GM12801 (cell line): ENCODE results near the gene RNF43.

Experiments used
- TF ChIP-seq, protein P1 (sequence below): IDR thresholded peaks from one replicate; pipeline ENCODE4 v1.5.1; 2011; ENCODE audit warnings: control low read depth; ENCODE audit not compliant: insufficient read length; ENCODE audit errors: extremely low read depth

Gene RNF43

DNA sequence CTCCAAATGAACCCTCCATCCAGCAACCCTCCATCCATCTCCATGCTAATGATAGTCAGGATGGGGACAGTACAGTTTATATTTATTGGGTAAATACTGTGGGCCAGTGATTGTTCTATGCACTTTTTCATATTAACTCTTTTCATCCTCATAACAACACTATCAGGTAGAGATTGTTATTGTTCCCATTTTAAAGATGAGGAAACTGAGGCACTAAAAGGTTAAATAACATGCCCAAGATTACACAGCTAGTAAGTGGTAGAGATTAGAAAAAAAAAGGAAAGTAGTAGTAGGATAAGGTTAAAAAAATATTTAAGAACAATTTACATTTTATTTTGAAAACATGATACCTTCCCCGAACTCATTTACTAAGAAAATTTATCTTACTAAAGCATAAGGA is 43.4 kb downstream of the RNF43 start:
- TF ChIP-seq, protein P1, sequence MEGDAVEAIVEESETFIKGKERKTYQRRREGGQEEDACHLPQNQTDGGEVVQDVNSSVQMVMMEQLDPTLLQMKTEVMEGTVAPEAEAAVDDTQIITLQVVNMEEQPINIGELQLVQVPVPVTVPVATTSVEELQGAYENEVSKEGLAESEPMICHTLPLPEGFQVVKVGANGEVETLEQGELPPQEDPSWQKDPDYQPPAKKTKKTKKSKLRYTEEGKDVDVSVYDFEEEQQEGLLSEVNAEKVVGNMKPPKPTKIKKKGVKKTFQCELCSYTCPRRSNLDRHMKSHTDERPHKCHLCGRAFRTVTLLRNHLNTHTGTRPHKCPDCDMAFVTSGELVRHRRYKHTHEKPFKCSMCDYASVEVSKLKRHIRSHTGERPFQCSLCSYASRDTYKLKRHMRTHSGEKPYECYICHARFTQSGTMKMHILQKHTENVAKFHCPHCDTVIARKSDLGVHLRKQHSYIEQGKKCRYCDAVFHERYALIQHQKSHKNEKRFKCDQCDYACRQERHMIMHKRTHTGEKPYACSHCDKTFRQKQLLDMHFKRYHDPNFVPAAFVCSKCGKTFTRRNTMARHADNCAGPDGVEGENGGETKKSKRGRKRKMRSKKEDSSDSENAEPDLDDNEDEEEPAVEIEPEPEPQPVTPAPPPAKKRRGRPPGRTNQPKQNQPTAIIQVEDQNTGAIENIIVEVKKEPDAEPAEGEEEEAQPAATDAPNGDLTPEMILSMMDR: no peak

DNA sequence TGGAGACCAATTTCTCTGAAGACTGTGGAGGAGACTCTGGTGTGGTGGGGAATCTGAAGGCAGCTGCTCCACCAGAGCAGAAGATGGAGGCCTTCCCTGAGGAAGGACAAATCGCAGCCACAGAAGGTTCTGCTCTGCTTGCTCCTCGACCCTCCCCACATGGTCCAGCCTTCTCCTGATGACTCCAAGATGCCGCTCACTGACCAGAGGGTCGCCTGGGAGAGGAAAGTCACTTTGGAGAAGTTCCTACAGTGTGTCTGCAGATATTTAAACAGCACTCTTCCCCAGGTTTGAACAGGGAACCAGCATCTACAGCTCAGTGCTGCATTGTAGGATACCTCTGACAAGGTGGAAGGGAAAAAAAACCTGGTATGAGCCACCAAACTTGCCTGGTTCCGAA is 44.3 kb downstream of the RNF43 start:
- TF ChIP-seq, protein P1: no peak

DNA sequence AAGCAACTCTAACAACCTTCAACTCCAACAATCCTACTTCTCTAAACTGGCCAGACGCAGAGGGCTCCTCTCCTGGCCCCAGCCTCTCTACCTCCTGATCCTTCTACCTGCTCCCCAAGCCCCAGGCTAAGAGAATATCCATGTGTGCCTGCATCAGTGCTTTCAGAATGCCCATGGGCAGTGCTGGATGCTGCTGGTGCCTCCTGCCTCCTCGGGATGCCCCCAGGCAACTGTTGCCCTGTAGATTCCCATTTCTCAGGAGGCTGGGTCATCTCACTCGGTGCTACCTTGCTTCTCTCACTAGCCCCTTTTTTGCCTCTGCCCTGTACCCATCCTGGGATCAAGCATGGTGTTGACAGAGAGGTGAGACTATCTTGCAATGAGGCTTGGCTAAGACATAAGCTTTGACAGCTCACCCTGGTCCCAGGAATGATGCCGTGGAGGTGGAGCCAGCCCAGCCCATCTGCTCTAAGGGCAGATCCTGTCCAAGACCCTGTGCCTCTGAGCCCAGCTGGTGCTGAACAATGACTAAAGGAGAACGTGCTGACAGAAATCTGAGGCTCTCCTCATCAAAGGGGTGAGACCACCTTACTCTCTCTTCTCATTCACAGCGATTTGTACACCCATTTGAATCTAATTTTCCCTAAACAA is 45.9 kb downstream of the RNF43 start:
- TF ChIP-seq, protein P1: no peak

DNA sequence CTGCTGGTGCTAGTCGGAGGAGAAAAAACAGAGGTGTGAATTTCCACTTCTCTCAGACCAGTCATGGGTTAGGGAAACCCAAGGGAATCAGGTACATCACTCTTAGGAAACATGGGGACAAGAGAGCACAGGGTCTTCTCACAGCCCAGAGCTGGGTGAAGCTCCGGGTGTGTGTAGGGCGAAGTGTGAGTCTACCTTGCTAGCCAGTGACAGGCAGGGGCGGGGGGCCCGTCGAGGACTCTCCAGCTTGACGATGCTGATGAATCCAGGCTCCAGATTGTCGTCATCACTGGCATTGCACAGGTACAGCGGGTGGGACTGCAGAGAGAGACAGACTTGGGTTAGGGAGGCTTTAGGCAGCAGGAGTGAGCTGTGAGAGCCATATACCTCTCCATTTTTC is 46.6 kb downstream of the RNF43 start:
- TF ChIP-seq, protein P1: no peak

DNA sequence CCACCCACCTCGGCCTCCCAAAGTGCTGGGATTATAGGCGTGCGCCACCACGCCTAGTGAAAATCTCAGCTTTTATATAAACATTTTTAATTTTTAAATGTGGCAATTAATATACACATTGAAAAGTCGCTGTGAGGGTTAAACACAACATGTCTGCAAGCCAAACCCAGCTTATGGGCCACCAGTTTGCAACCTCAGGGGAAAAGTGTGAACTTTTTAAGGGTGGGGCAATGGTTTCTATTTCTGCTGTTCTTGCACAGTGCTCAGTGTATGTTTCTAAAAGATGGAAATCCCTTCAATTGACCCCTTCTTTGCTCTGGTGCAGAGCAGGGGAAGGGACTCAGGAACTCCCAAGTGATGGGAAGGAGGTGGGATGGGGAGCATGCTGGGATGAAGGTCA is 47.0 kb downstream of the RNF43 start:
- TF ChIP-seq, protein P1: no peak

DNA sequence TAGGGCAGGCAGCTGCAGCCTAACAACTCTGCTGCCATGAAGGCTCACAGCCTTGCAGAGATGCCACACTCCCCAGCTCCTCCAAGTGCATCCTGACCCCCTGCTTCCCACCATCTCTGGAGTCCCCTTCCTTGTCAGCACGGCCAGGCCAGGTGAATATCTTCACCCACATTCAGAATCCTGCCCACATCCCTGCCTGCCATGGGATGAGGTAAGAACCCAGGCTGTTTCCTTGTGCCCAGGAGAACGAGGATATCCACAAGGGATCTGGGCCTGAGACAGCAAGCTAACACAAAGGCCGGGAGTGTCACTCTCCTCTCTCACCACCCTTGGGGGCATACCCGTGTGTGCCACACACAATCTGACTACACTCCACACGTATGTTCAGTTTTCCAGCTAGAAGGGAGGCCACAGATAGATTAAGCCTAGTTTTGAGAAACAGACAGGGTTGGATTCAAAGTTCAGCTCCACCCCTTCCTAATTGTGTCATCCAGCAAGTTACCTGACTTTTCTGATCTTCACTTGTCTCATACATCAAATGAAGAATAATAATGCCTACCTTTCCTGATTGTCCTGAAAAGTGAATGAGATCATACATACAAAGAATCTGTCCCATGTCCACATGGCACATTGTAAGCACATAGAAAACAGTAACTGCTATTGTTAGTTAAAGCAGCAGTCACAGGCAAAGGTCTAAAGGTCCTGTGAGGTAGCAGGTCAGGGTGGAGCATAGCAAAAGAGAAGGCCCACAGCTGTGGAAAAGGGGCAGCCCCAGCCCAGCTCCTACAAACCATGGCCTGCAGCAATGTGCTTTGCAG is 47.9 kb downstream of the RNF43 start:
- TF ChIP-seq, protein P1: no peak

DNA sequence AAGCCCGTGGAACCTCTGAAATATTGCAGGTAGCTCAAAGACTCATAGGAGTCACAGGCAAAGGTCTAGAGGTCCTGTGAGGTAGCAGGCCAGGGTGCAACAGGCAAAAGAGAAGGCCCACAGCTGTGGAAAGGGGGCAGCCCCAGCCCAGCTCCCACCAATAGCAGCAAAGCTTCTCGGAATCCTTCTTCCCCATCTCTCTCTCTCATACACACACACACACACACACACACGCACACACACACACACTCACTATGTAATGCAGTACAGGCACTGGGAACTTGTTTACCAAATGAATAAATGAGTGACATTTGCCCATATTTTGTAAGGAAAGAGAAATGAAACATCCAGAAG is 48.5 kb downstream of the RNF43 start:
- TF ChIP-seq, protein P1: no peak
